ENCODE results near the gene LIX1.

LIX1 gene

GRCh38 chr5:97076098-97076497 lies 66.3 kb downstream of the LIX1 start:
- no peak for DNase-seq (ENCODE audit: low read depth in 4 of 4, low spot score in 1 of 4)

GRCh38 chr5:97075649-97076048 lies 66.8 kb downstream of the LIX1 start:
- DNase-seq (ENCODE audit: low read depth in 4 of 4, low spot score in 1 of 4): no peak

- no peak for DNase-seq (ENCODE audit: low read depth in 4 of 4, low spot score in 1 of 4)
Observed at GRCh38 chr5:97074859-97075489, 67.4 kb downstream of the LIX1 start.

- no peak for DNase-seq (ENCODE audit: low read depth in 4 of 4, low spot score in 1 of 4)
Observed at GRCh38 chr5:97073420-97073819, 69.0 kb downstream of the LIX1 start.

GRCh38 chr5:97072696-97073095 lies 69.7 kb downstream of the LIX1 start:
- no peak for DNase-seq (ENCODE audit: low read depth in 4 of 4, low spot score in 1 of 4)

- no peak for DNase-seq (ENCODE audit: low read depth in 4 of 4, low spot score in 1 of 4)
Observed at GRCh38 chr5:97071993-97072392, 70.4 kb downstream of the LIX1 start.

GRCh38 chr5:97071101-97071500 lies 71.3 kb downstream of the LIX1 start:
- no peak for DNase-seq (ENCODE audit: low read depth in 4 of 4, low spot score in 1 of 4)

- no peak for DNase-seq (ENCODE audit: low read depth in 4 of 4, low spot score in 1 of 4)
Observed at GRCh38 chr5:97070234-97070633, 72.2 kb downstream of the LIX1 start.

- DNase-seq (ENCODE audit: low read depth in 4 of 4, low spot score in 1 of 4): no peak
Observed at GRCh38 chr5:97067296-97067850, 75.0 kb downstream of the LIX1 start.

GRCh38 chr5:97065475-97065874 lies 76.9 kb downstream of the LIX1 start:
- DNase-seq (ENCODE audit: low read depth in 4 of 4, low spot score in 1 of 4): no peak

GRCh38 chr5:97063251-97063650 lies 79.2 kb downstream of the LIX1 start:
- DNase-seq (ENCODE audit: low read depth in 4 of 4, low spot score in 1 of 4): no peak

- DNase-seq (ENCODE audit: low read depth in 4 of 4, low spot score in 1 of 4): no peak
Observed at GRCh38 chr5:97062046-97062445, 80.4 kb downstream of the LIX1 start.

GRCh38 chr5:97056263-97056662 lies 86.1 kb downstream of the LIX1 start:
- no peak for DNase-seq (ENCODE audit: low read depth in 4 of 4, low spot score in 1 of 4)

GRCh38 chr5:97049175-97049574 lies 93.2 kb downstream of the LIX1 start:
- no peak for DNase-seq (ENCODE audit: low read depth in 4 of 4, low spot score in 1 of 4)

GRCh38 chr5:97047076-97047475 lies 95.3 kb downstream of the LIX1 start:
- DNase-seq (ENCODE audit: low read depth in 4 of 4, low spot score in 1 of 4): no peak

- no peak for DNase-seq (ENCODE audit: low read depth in 4 of 4, low spot score in 1 of 4)
Observed at GRCh38 chr5:97046270-97046982, 96.0 kb downstream of the LIX1 start.

- no peak for DNase-seq (ENCODE audit: low read depth in 4 of 4, low spot score in 1 of 4)
Observed at GRCh38 chr5:97044052-97044451, 98.4 kb downstream of the LIX1 start.

GRCh38 chr5:97043511-97043910 lies 98.9 kb downstream of the LIX1 start:
- DNase-seq (ENCODE audit: low read depth in 4 of 4, low spot score in 1 of 4): no peak

GRCh38 chr5:97042996-97043395 lies 99.4 kb downstream of the LIX1 start:
- DNase-seq (ENCODE audit: low read depth in 4 of 4, low spot score in 1 of 4): no peak
